Limb (tissue), 2 donors: ENCODE measurements around the gene ABRACL.
"Not testable (repeated sequence)": the region's sequence is repeated elsewhere in the genome, so short reads cannot be mapped to it uniquely, and the experiment has no call there.

ENCODE experiments used
- DNase-seq, 2 donors: peaks; one replicate each; pipeline ENCODE4 v3.0.0-alpha.2; 2016; ENCODE audit errors: extremely low spot score in 2 of 2

ABRACL gene

GRCh38 chr6:139010674-139011073 is 17.9 kb upstream of the ABRACL start:
- no peak for DNase-seq

GRCh38 chr6:139011980-139012379 is 16.6 kb upstream of the ABRACL start:
- no peak for DNase-seq

GRCh38 chr6:139013185-139013800 is 15.3 kb upstream of the ABRACL start:
- DNase-seq: no peak

GRCh38 chr6:139014945-139015344 is 13.6 kb upstream of the ABRACL start:
- DNase-seq: no peak

GRCh38 chr6:139016337-139017213 is 12.0 kb upstream of the ABRACL start:
- peak in 1 of 2 donors; percentile 21 for DNase-seq

- no peak for DNase-seq
These were observed 11.3 kb upstream of the ABRACL start for GRCh38 chr6:139017227-139017626.

GRCh38 chr6:139019722-139020121 is 8.8 kb upstream of the ABRACL start:
- DNase-seq: no peak

- DNase-seq: no peak
These were observed 7.9 kb upstream of the ABRACL start for GRCh38 chr6:139020689-139021088.

GRCh38 chr6:139025416-139025815 is 3.1 kb upstream of the ABRACL start:
- not testable (repeated sequence) for DNase-seq

GRCh38 chr6:139027620-139028182 is 844 bp upstream of the ABRACL start:
- no peak for DNase-seq

GRCh38 chr6:139028215-139028657 is 309 bp upstream of the ABRACL start:
- DNase-seq: no peak

- peak in 1 of 2 donors; percentile 35 for DNase-seq
These were observed 1.1 kb downstream of the ABRACL start for GRCh38 chr6:139029470-139030227.

- no peak for DNase-seq
These were observed 1.9 kb downstream of the ABRACL start for GRCh38 chr6:139030228-139030963.

- no peak for DNase-seq
These were observed 8.9 kb downstream of the ABRACL start for GRCh38 chr6:139037490-139037889.

- DNase-seq: no peak
These were observed 15.7 kb downstream of the ABRACL start for GRCh38 chr6:139044250-139044649.

GRCh38 chr6:139047677-139048076 is 19.1 kb downstream of the ABRACL start:
- no peak for DNase-seq

GRCh38 chr6:139048912-139049311 is 20.4 kb downstream of the ABRACL start:
- DNase-seq: not testable (repeated sequence)

- not testable (repeated sequence) for DNase-seq
These were observed 21.7 kb downstream of the ABRACL start for GRCh38 chr6:139050131-139050769.

- no peak for DNase-seq
These were observed 22.3 kb downstream of the ABRACL start for GRCh38 chr6:139050770-139051313.

- DNase-seq: no peak
These were observed 23.0 kb downstream of the ABRACL start for GRCh38 chr6:139051396-139052060.
